ENCODE results near the gene ZNHIT2. TPM values are rescaled to one million over a fixed set of nuclear protein-coding genes. Genes with fewer than 3 reads are reported as not detected.
"Not testable (repeated sequence)": the region's sequence is repeated elsewhere in the genome, so short reads cannot be mapped to it uniquely, and the experiment has no call there.

Gene ZNHIT2
- total RNA-seq, 4 donors from 2014 or later: 7.5 to 24.4 (median 18.0) TPM

- Histone ChIP-seq H3K27me3 (no peaks in the 10 kb centered on the region), H3K9me3 (no peaks in the 10 kb centered on the region), H3K4me3 (no peak overlapping the region), H3K27ac (replicated peaks in 1 of 4) (no peak overlapping the region), H3K4me1 (peaks cover 4 to 13% (median 10%) of the 10 kb centered on the region in 4 donors), H3K36me3 (no peaks in the 10 kb centered on the region)
- TF ChIP-seq, protein P1, sequence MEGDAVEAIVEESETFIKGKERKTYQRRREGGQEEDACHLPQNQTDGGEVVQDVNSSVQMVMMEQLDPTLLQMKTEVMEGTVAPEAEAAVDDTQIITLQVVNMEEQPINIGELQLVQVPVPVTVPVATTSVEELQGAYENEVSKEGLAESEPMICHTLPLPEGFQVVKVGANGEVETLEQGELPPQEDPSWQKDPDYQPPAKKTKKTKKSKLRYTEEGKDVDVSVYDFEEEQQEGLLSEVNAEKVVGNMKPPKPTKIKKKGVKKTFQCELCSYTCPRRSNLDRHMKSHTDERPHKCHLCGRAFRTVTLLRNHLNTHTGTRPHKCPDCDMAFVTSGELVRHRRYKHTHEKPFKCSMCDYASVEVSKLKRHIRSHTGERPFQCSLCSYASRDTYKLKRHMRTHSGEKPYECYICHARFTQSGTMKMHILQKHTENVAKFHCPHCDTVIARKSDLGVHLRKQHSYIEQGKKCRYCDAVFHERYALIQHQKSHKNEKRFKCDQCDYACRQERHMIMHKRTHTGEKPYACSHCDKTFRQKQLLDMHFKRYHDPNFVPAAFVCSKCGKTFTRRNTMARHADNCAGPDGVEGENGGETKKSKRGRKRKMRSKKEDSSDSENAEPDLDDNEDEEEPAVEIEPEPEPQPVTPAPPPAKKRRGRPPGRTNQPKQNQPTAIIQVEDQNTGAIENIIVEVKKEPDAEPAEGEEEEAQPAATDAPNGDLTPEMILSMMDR (IDR thresholded peaks at IDR 0.05): no peak
- TF ChIP-seq POLR2AphosphoS5 (IDR thresholded peaks at IDR 0.05) (no peak), EP300 (IDR thresholded peaks at IDR 0.05) (no peak), POLR2A (IDR thresholded peaks at IDR 0.05; ENCODE audit: low read depth) (no peak)
- intact Hi-C loops (cut with DNase I): no loop called here
- DNase-seq (ENCODE audit: extremely low spot score): no peak
- WGBS: 64% methylated on average over 2 of the region's 2 CpGs
Observed at GRCh38 chr11:65152122-65152521, 34.6 kb upstream of the ZNHIT2 start.

DNA sequence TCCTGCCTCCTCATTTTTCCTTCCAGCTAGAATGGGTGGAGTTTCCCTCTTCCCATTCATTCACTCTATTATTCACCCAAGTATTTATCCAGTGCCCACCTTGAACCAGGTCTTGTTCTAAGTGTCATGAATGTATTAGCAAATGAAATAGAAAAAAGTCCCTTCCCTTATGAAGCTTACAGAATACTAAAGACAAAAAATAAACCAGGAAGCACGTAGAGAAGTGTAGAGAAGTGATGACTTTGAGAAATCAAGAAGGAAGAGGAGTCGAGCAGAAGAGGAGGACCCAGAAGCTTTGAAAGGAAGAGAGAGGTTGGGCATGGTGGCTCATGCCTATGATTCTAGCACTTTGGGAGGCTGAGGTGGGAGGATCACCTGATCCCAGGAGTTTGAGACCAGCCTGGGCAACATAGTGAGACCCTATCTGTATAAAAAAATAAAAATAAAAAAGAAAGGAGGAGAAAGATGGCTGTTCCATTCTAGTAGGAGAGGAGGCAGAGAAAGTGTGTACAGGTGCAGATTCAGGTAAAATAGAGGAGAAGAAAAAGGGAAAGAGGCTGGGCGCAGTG lies 33.9 kb upstream of the ZNHIT2 start:
- TF ChIP-seq POLR2AphosphoS5 (IDR thresholded peaks at IDR 0.05): no peak
- TF ChIP-seq, protein P1 (IDR thresholded peaks at IDR 0.05): no peak
- TF ChIP-seq POLR2A (IDR thresholded peaks at IDR 0.05; ENCODE audit: low read depth): no peak
- TF ChIP-seq EP300 (IDR thresholded peaks at IDR 0.05): no peak
- intact Hi-C loops (cut with DNase I): no loop called here
- H3K4me3 ChIP-seq: no peak overlapping the region
- 64% methylated on average over 3 of the region's 3 CpGs for WGBS
- no peaks in the 10 kb centered on the region for H3K36me3 ChIP-seq
- H3K4me1 ChIP-seq: peaks cover 4 to 13% (median 10%) of the 10 kb centered on the region in 4 donors
- no peaks in the 10 kb centered on the region for H3K27me3 ChIP-seq
- peak overlapping the region in 3 of 4 donors; percentile 36 to 54 (median 47) for H3K27ac ChIP-seq (replicated peaks in 1 of 4)
- no peak for DNase-seq (ENCODE audit: extremely low spot score)
- H3K9me3 ChIP-seq: no peaks in the 10 kb centered on the region

- peak; percentile 93 for DNase-seq (ENCODE audit: extremely low spot score)
- 38% methylated on average over 10 of the region's 12 CpGs for WGBS
- Histone ChIP-seq H3K27ac (replicated peaks in 1 of 4) (peak overlapping the region; percentile 36 to 54 (median 50)), H3K27me3 (no peaks in the 10 kb centered on the region), H3K9me3 (no peaks in the 10 kb centered on the region), H3K4me1 (peaks cover 4 to 13% (median 10%) of the 10 kb centered on the region in 4 donors), H3K4me3 (no peak overlapping the region), H3K36me3 (no peaks in the 10 kb centered on the region)
- TF ChIP-seq POLR2A (IDR thresholded peaks at IDR 0.05; ENCODE audit: low read depth): no peak
- peak in 1 of 2 donors; percentile 25 for TF ChIP-seq POLR2AphosphoS5 (IDR thresholded peaks at IDR 0.05)
- intact Hi-C loops (cut with DNase I): no loop called here
Observed at GRCh38 chr11:65150509-65151299, 33.2 kb upstream of the ZNHIT2 start.

DNA sequence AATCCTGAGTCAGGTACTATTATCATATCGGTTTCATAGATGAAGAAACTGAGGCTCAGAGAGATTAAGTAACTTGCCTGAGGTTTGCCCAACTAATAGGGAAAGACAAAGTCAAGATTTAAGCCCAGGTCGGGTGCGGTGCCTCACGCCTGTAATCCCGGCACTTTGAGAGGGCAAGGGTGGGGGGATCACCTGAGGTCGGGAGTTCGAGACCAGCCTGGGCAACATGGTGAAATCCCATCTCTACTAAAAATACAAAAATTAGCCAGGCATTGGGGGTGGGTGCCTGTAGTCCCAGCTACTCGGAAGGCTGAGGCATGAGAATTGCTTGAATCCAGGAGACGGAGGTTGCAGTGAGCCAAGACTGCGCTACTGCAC lies 32.6 kb upstream of the ZNHIT2 start:
- H3K27me3 ChIP-seq; H3K9me3 ChIP-seq; H3K36me3 ChIP-seq; H3K4me3 ChIP-seq; DNase-seq (ENCODE audit: extremely low spot score); intact Hi-C loops (cut with DNase I): not testable (repeated sequence)
- Histone ChIP-seq H3K4me1 (peaks cover 4 to 13% (median 10%) of the 10 kb centered on the region in 4 donors), H3K27ac (replicated peaks in 1 of 4) (peak overlapping the region in 3 of 4 donors; percentile 36 to 54 (median 47))
- WGBS: 74% methylated on average over 10 of the region's 10 CpGs

DNA sequence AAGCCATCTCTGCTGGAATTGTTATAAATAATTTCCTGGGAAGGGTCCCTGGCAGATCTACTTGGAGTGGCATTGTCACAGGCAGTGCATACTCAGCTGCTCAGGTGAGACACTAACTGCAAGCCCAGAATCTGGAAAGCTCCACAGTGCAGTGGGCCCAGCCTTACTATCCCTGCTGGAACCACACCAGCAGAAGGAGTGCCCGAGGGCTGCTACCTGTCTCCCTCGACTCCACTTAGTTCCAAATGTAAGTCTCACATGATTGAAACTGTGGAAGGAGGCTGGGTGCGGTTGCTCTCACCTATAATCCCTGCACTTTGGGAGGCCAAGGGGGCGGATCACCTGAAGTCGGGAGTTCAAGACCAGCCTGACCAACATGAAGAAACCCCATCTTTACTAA lies 31.2 kb upstream of the ZNHIT2 start:
- WGBS: 86% methylated on average over 3 of the region's 5 CpGs
- intact Hi-C loops (cut with DNase I): no loop called here

More for the DNA sequence above, 31.2 kb upstream of the ZNHIT2 start:
- Histone ChIP-seq H3K27me3 (no peaks in the 10 kb centered on the region), H3K4me1 (peaks cover 4 to 13% (median 10%) of the 10 kb centered on the region in 4 donors), H3K27ac (replicated peaks in 1 of 4) (no peak overlapping the region), H3K4me3 (no peak overlapping the region), H3K36me3 (no peaks in the 10 kb centered on the region), H3K9me3 (no peaks in the 10 kb centered on the region)
- TF ChIP-seq EP300 (IDR thresholded peaks at IDR 0.05): no peak
- no peak for TF ChIP-seq POLR2AphosphoS5 (IDR thresholded peaks at IDR 0.05)
- TF ChIP-seq, protein P1 (IDR thresholded peaks at IDR 0.05): no peak
- no peak for TF ChIP-seq POLR2A (IDR thresholded peaks at IDR 0.05; ENCODE audit: low read depth)
- no peak for DNase-seq (ENCODE audit: extremely low spot score)
